Panc1 (cell line): Measurements from ENCODE around the gene FCRL4. TPM values are rescaled to one million over a fixed set of nuclear protein-coding genes. Genes with fewer than 3 reads are reported as not detected.
"Not testable (repeated sequence)": the region's sequence is repeated elsewhere in the genome, so short reads cannot be mapped to it uniquely, and the experiment has no call there.

Experiments used
- ATAC-seq: fragments of 200-7000 bp; cut with Tn5 transposase; 2 replicates; pipeline ENCODE4 v1.9.1; 2020; ENCODE audit warnings: mild to moderate bottlenecking, moderate library complexity
- BruUV-seq: library from RNA; stranded (reverse); fragments of 400-500 nt; replicated peaks from 2 replicates; lab custom pipeline; 2021; lab: Mats Ljungman, UMichigan
- CTCF ChIA-PET: fragments of 300-600 bp; sonication (Branson Sonifier 250); formaldehyde crosslinking; loops from one replicate; lab custom pipeline; 2022; ENCODE audit warnings: antibody characterized with exemption; lab: Charles Lee
- POLR2A ChIA-PET: fragments of 300-600 bp; sonication (Branson Sonifier 250); formaldehyde crosslinking; loops from one replicate; lab custom pipeline; 2022; ENCODE audit warnings: antibody characterized with exemption; lab: Charles Lee
- DNase-seq: peaks from one replicate; pipeline ENCODE4 v3.0.0-alpha.2; 2010; ENCODE audit warnings: low read depth, low spot score
- H3K27ac ChIP-seq: 2 replicates; pipeline ENCODE4 v1.5.1; 2011; ENCODE audit warnings: mild to moderate bottlenecking, low read length, inconsistent platforms
- H3K27me3 ChIP-seq: fragments of 200-500 bp; sonication (Bioruptor generic); 2 replicates; pipeline ENCODE4 v1.6.0; 2014; ENCODE audit warnings: low read length, inconsistent platforms; ENCODE audit not compliant: control insufficient read depth, insufficient read depth
- H3K36me3 ChIP-seq: fragments of 200-500 bp; sonication (Bioruptor generic); 2 replicates; pipeline ENCODE4 v1.5.1; 2014; ENCODE audit warnings: inconsistent platforms, mild to moderate bottlenecking, low read length, moderate library complexity; ENCODE audit not compliant: control insufficient read depth, insufficient read depth
- H3K4me1 ChIP-seq: 2 replicates; pipeline ENCODE4 v1.5.1; 2011; ENCODE audit warnings: inconsistent platforms, mild to moderate bottlenecking, low read length, moderate library complexity; ENCODE audit not compliant: control insufficient read depth, insufficient read depth
- H3K4me3 ChIP-seq, 2 experiments: 2 replicates each; pipeline ENCODE4 v1.5.1; 2011 to 2012; ENCODE audit warnings: low read depth in 2 of 2, low read length in 2 of 2, mild to moderate bottlenecking in 2 of 2, inconsistent platforms in 1 of 2, moderate library complexity in 1 of 2
- H3K9me3 ChIP-seq: fragments of 200-500 bp; sonication (Bioruptor generic); 2 replicates; pipeline ENCODE4 v1.5.1; 2014; ENCODE audit warnings: low read depth, mild to moderate bottlenecking, inconsistent platforms, low read length, moderate library complexity; ENCODE audit not compliant: control insufficient read depth, insufficient read depth
- CTCF ChIP-seq: fragments of 450-650 bp; IDR thresholded peaks from 2 replicates; pipeline ENCODE4 v1.5.1; 2017; ENCODE audit warnings: mild to moderate bottlenecking
- POLR2AphosphoS5 ChIP-seq: IDR thresholded peaks from 2 replicates; pipeline ENCODE4 v1.6.1; 2012; ENCODE audit warnings: mild to moderate bottlenecking, low read depth, low read length, moderate library complexity
- SIN3A ChIP-seq: IDR thresholded peaks from 2 replicates; pipeline ENCODE4 v1.6.1; 2012; ENCODE audit warnings: low read depth, mild to moderate bottlenecking, low read length, moderate library complexity, borderline replicate concordance; ENCODE audit not compliant: insufficient read depth
- TCF7L2 ChIP-seq: IDR thresholded peaks from 2 replicates; pipeline ENCODE4 v1.6.1; 2011; ENCODE audit warnings: mild to moderate bottlenecking, low read depth, low read length, inconsistent platforms
- in situ Hi-C: cut with HindIII; loops from 2 replicates; pipeline ENCODE4 v1.10.0; 2016; ENCODE audit warnings: low sequenced_read_pairs, low pct_unique_long_range_greater_than_20kb
- intact Hi-C: fragments of 100-400 bp; cut with micrococcal nuclease; formaldehyde crosslinking; loops from one replicate; pipeline ENCODE4 v1.10.0; 2022; ENCODE audit not compliant: unreplicated experiment
- total RNA-seq: library from RNA; stranded (reverse); gene quantifications from one replicate; pipeline ENCODE4 v1.2.1, GENCODE V29; 2021; ENCODE audit not compliant: unreplicated experiment
- TF ChIP-seq, protein P1 (sequence below), 2 experiments: IDR thresholded peaks; 2 replicates each; pipeline ENCODE4 v1.6.1; 2011 to 2012; ENCODE audit warnings: low read depth in 2 of 2, control low read depth in 1 of 2, low read length in 1 of 2, mild to moderate bottlenecking in 1 of 2, moderate library complexity in 1 of 2; ENCODE audit not compliant: insufficient read depth in 1 of 2

The FCRL4 gene
- total RNA-seq, 1 experiment from 2014 or later = not detected

GRCh38 chr1:157551694-157552693 is 45.9 kb downstream of the FCRL4 start, which contains the start of gene FCRL5:
Gene FCRL5, minus strand, starts transcription at chr1:157552515. Its CDS starts 153 bp downstream, at chr1:157552362.
- POLR2A ChIA-PET = no interaction called here
- in situ Hi-C loops = no loop called here

GRCh38 chr1:157548081-157548480 is 49.8 kb downstream of the FCRL4 start:
- H3K27ac ChIP-seq, H3K36me3 ChIP-seq, H3K4me3 ChIP-seq, POLR2A ChIA-PET, intact Hi-C loops, H3K9me3 ChIP-seq, DNase-seq, BruUV-seq, H3K27me3 ChIP-seq, CTCF ChIA-PET, in situ Hi-C loops, H3K4me1 ChIP-seq, ATAC-seq: not testable (repeated sequence)

More at GRCh38 chr1:157551694-157552693, 45.9 kb downstream of the FCRL4 start, which contains the start of gene FCRL5:
- Histone ChIP-seq H3K4me1 (no peaks in the 10 kb centered on the region), H3K27ac (no peak within 1 kb of the TSS), H3K36me3 (no peaks in the 10 kb centered on the region), H3K9me3 (no peaks in the 10 kb centered on the region), H3K27me3 (no peaks in the 10 kb centered on the region), H3K4me3 (no peak within 1 kb of the TSS)
- BruUV-seq = no TSS peak
- intact Hi-C loops = no loop called here
- TF ChIP-seq TCF7L2 = no peak
- TF ChIP-seq POLR2AphosphoS5 = no peak
- no peak for TF ChIP-seq SIN3A
- TF ChIP-seq, protein P1, sequence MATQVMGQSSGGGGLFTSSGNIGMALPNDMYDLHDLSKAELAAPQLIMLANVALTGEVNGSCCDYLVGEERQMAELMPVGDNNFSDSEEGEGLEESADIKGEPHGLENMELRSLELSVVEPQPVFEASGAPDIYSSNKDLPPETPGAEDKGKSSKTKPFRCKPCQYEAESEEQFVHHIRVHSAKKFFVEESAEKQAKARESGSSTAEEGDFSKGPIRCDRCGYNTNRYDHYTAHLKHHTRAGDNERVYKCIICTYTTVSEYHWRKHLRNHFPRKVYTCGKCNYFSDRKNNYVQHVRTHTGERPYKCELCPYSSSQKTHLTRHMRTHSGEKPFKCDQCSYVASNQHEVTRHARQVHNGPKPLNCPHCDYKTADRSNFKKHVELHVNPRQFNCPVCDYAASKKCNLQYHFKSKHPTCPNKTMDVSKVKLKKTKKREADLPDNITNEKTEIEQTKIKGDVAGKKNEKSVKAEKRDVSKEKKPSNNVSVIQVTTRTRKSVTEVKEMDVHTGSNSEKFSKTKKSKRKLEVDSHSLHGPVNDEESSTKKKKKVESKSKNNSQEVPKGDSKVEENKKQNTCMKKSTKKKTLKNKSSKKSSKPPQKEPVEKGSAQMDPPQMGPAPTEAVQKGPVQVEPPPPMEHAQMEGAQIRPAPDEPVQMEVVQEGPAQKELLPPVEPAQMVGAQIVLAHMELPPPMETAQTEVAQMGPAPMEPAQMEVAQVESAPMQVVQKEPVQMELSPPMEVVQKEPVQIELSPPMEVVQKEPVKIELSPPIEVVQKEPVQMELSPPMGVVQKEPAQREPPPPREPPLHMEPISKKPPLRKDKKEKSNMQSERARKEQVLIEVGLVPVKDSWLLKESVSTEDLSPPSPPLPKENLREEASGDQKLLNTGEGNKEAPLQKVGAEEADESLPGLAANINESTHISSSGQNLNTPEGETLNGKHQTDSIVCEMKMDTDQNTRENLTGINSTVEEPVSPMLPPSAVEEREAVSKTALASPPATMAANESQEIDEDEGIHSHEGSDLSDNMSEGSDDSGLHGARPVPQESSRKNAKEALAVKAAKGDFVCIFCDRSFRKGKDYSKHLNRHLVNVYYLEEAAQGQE (IDR thresholded peaks at IDR 0.05; ENCODE audit: insufficient read depth in 1 of 2, low read depth in 2 of 2, low read length in 1 of 2) = no peak
- no peak for DNase-seq
- CTCF ChIA-PET = no interaction called here
- no peak for ATAC-seq

GRCh38 chr1:157542676-157543075 is 55.2 kb downstream of the FCRL4 start:
- in situ Hi-C loops = no loop called here
- DNase-seq = no peak
- no peaks in the 10 kb centered on the region for H3K36me3 ChIP-seq
- H3K4me3 ChIP-seq = no peak overlapping the region
- no TSS peak for BruUV-seq
- intact Hi-C loops = no loop called here
- ChIA-PET CTCF (no interaction called here), POLR2A (no interaction called here)
- no peaks in the 10 kb centered on the region for H3K4me1 ChIP-seq
- TF ChIP-seq, protein P1 (IDR thresholded peaks at IDR 0.05; ENCODE audit: insufficient read depth in 1 of 2, low read depth in 2 of 2, low read length in 1 of 2) = no peak
- TF ChIP-seq SIN3A (no peak), CTCF (no peak), TCF7L2 (no peak), POLR2AphosphoS5 (no peak)
- no peak for ATAC-seq
- H3K27me3 ChIP-seq = no peaks in the 10 kb centered on the region; the same call in 1 of the 2 replicates
- no peak overlapping the region for H3K27ac ChIP-seq
- no peaks in the 10 kb centered on the region for H3K9me3 ChIP-seq
